ENCODE results near the gene RYK.

DNA sequence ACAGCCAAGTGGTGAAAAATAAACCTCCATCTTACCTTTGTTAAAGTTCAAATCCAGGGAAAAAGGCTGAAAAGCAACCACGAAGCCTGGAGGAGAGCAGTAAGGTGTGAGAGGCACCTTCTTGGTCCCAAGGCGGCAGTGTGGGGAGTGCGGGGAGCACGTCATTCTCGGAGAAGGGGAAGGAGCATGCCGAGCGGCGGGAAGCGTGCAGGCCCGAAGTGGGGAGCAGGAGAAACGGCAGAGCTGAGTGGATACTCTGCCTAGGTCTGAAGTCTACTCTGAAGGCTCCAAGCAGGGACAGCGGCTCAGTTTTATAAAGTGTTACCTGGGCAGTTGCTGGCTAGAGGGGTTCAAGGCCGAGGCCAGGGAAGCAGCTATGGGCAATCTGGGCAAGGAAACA, 96.9 kb downstream of the RYK start:
- TF ChIP-seq EP300 (IDR thresholded peaks at IDR 0.05): no peak
- TF ChIP-seq, protein P1, sequence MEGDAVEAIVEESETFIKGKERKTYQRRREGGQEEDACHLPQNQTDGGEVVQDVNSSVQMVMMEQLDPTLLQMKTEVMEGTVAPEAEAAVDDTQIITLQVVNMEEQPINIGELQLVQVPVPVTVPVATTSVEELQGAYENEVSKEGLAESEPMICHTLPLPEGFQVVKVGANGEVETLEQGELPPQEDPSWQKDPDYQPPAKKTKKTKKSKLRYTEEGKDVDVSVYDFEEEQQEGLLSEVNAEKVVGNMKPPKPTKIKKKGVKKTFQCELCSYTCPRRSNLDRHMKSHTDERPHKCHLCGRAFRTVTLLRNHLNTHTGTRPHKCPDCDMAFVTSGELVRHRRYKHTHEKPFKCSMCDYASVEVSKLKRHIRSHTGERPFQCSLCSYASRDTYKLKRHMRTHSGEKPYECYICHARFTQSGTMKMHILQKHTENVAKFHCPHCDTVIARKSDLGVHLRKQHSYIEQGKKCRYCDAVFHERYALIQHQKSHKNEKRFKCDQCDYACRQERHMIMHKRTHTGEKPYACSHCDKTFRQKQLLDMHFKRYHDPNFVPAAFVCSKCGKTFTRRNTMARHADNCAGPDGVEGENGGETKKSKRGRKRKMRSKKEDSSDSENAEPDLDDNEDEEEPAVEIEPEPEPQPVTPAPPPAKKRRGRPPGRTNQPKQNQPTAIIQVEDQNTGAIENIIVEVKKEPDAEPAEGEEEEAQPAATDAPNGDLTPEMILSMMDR (IDR thresholded peaks at IDR 0.05): no peak
- no peak for TF ChIP-seq POLR2A (IDR thresholded peaks at IDR 0.05)
- no peak for TF ChIP-seq POLR2AphosphoS5 (IDR thresholded peaks at IDR 0.05)

Data from gastroesophageal sphincter (tissue), 3 donors.